Measurements from ENCODE around the gene SLC30A1. TPM values are rescaled to one million over a fixed set of nuclear protein-coding genes. Genes with fewer than 3 reads are reported as not detected.

SLC30A1 gene
- total and polyA plus RNA-seq, 10 of the 15 experiments (the other 5 are each of a cell fraction or from before 2014, with no cell fraction given): 3.5 to 14.1 (median 8.8) TPM

- no peak for TF ChIP-seq ATF7 (IDR thresholded peaks at IDR 0.05; ENCODE audit: low read depth)
- no peak for TF ChIP-seq ZBED1 (IDR thresholded peaks at IDR 0.05; ENCODE audit: borderline replicate concordance)
- no peak for TF ChIP-seq ZZZ3 (IDR thresholded peaks at IDR 0.05; ENCODE audit: control insufficient read depth, insufficient read length, low read depth)
- TF ChIP-seq SP1 (IDR thresholded peaks at IDR 0.05; ENCODE audit: low read depth, low read length): no peak
- no peak for TF ChIP-seq MYC (IDR thresholded peaks at IDR 0.05; ENCODE audit: insufficient read depth, insufficient read length, insufficient replicate concordance, low read length, severe bottlenecking)
- TF ChIP-seq SRF (IDR thresholded peaks at IDR 0.05; ENCODE audit: low read depth in 2 of 2, low read length in 2 of 2): no peak
- no peak for TF ChIP-seq PML (IDR thresholded peaks at IDR 0.05; ENCODE audit: low read length)
- no peak for TF ChIP-seq MTA2 (IDR thresholded peaks at IDR 0.05; ENCODE audit: low read depth)
- TF ChIP-seq IKZF1 (conservative IDR thresholded peaks at IDR 0.05): no peak
These were observed 47.5 kb downstream of the SLC30A1 start (continued) for GRCh38 chr1:211531194-211532087.

GRCh38 chr1:211530102-211530501 lies 48.9 kb downstream of the SLC30A1 start:
- no peak overlapping the region for H3K4me2 ChIP-seq (ENCODE audit: control insufficient read depth, insufficient read depth)
- no peaks in the 10 kb centered on the region for H3K27me3 ChIP-seq (replicated peaks in 1 of 2; ENCODE audit: control insufficient read depth in 2 of 2, insufficient read depth in 2 of 2, low read length in 1 of 2)
- FAIRE-seq (no peak), DNase-seq (ENCODE audit: low read depth, low spot score) (no peak), ATAC-seq (no peak)
- intact Hi-C loops (cut with micrococcal nuclease; ENCODE audit: unreplicated experiment) (no loop called here), in situ Hi-C loops (cut with MboI) (no loop called here)
- WGBS (ENCODE audit: insufficient coverage, insufficient replicate concordance, low lambda C conversion rate, missing lambda C conversion rate): 50% methylated on average over 2 of the region's 2 CpGs
- no peak overlapping the region for H3K27ac ChIP-seq (ENCODE audit: control insufficient read depth, insufficient read depth)
- BruUV-seq (replicated peaks): no TSS peak
- no peaks in the 10 kb centered on the region for H3K9me3 ChIP-seq (replicated peaks; ENCODE audit: control insufficient read depth, insufficient read depth, low read length)
- ChIA-PET SMC1A (ENCODE audit: uncharacterized antibody, unreplicated experiment) (no interaction called here), RAD21 (ENCODE audit: unreplicated experiment) (no interaction called here), POLR2A (interaction anchor here (0.5 kb wide), 1 partner anchor 1155 kb away, joined by 3 read pairs; no protein-coding TSS in a partner anchor), CTCF (interaction anchor here (0.9 to 1.3 kb wide), 2 partner anchors 16 to 101 kb away, joined by 3 read pairs; no protein-coding TSS in a partner anchor)
- H3K79me2 ChIP-seq (ENCODE audit: control insufficient read depth, insufficient read depth, low read length): no peaks in the 10 kb centered on the region
- H3K36me3 ChIP-seq (ENCODE audit: control insufficient read depth in 2 of 2, insufficient read depth in 2 of 2, low read length in 1 of 2): no peaks in the 10 kb centered on the region
- H2AFZ ChIP-seq (ENCODE audit: control insufficient read depth, low read depth, low read length): no peak overlapping the region
- peaks cover 35% of the 10 kb centered on the region for H3K4me1 ChIP-seq (ENCODE audit: control insufficient read depth, insufficient read depth, low read length)
- H3K4me3 ChIP-seq: no peak overlapping the region
- no peaks in the 10 kb centered on the region for H4K20me1 ChIP-seq (ENCODE audit: control insufficient read depth, insufficient read depth)
- no peak overlapping the region for H3K9ac ChIP-seq (ENCODE audit: control insufficient read depth, insufficient read depth, low read length)
- TF ChIP-seq NFYA (IDR thresholded peaks at IDR 0.05; ENCODE audit: borderline replicate concordance, low read depth, low read length): no peak
- no peak for TF ChIP-seq STAT1 (conservative IDR thresholded peaks at IDR 0.05)
- TF ChIP-seq RAD51 (IDR thresholded peaks at IDR 0.05): no peak
- TF ChIP-seq TAF1 (IDR thresholded peaks at IDR 0.05; ENCODE audit: borderline replicate concordance, low read depth, low read length): no peak
- no peak for TF ChIP-seq MXI1 (IDR thresholded peaks at IDR 0.05; ENCODE audit: low read depth, low read length)
- TF ChIP-seq BCL11A (IDR thresholded peaks at IDR 0.05; ENCODE audit: low read depth, low read length): no peak
- no peak for TF ChIP-seq EED (IDR thresholded peaks at IDR 0.05; ENCODE audit: low read depth)
- TF ChIP-seq FOS (IDR thresholded peaks at IDR 0.05; ENCODE audit: borderline replicate concordance, extremely low read depth, insufficient read length): no peak
- TF ChIP-seq EGR1 (IDR thresholded peaks at IDR 0.05; ENCODE audit: borderline replicate concordance in 1 of 2, low read depth in 2 of 2, low read length in 2 of 2): no peak
- TF ChIP-seq ZNF24 (IDR thresholded peaks at IDR 0.05): no peak
- TF ChIP-seq ETV6 (conservative IDR thresholded peaks at IDR 0.05 in 1 of 2, IDR thresholded peaks at IDR 0.05 in 1 of 2; ENCODE audit: borderline replicate concordance in 1 of 2, low read depth in 1 of 2): no peak
- TF ChIP-seq BMI1 (IDR thresholded peaks at IDR 0.05; ENCODE audit: borderline replicate concordance): no peak
- no peak for TF ChIP-seq RAD21 (IDR thresholded peaks at IDR 0.05; ENCODE audit: insufficient read depth, low read depth, low read length)
- TF ChIP-seq STAT3 (IDR thresholded peaks at IDR 0.05; ENCODE audit: low read depth, low read length): no peak
- TF ChIP-seq NKRF (conservative IDR thresholded peaks at IDR 0.05): no peak
